Esophagus squamous epithelium (tissue), 5 donors: ENCODE results near the gene ULK4. TPM values are rescaled to one million over a fixed set of nuclear protein-coding genes. Genes with fewer than 3 reads are reported as not detected.

Experiments
- DNase-seq: peaks from one replicate; lab custom pipeline; 2025; lab: John Stamatoyannopoulos, UW
- H3K27ac ChIP-seq, 4 donors: fragments of 200-600 bp; sonication (generic); one replicate each; pipeline ENCODE4 v1.5.1; 2016 to 2019; ENCODE audit warnings: mild to moderate bottlenecking in 1 of 4
- H3K27me3 ChIP-seq, 4 donors: fragments of 200-600 bp; sonication (generic); 1 replicate in 3 of 4; 2 replicates in 1 of 4; pipeline versions ENCODE4 v1.5.1 to v1.6.0; 2017 to 2021; ENCODE audit warnings: antibody characterized with exemption in 1 of 4
- H3K36me3 ChIP-seq, 3 donors: fragments of 200-600 bp; sonication (generic); one replicate each; pipeline ENCODE4 v1.5.1; 2016 to 2019
- H3K4me1 ChIP-seq, 3 donors: fragments of 200-600 bp; sonication (generic); one replicate each; pipeline ENCODE4 v1.5.1; 2017 to 2019
- H3K4me3 ChIP-seq, 4 donors: fragments of 200-600 bp; sonication (generic); 1 replicate in 3 of 4; 2 replicates in 1 of 4; pipeline ENCODE4 v1.5.1; 2016 to 2019; ENCODE audit warnings: mild to moderate bottlenecking in 2 of 4, moderate library complexity in 1 of 4
- H3K9me3 ChIP-seq, 3 donors: fragments of 200-600 bp; sonication (generic); one replicate each; pipeline ENCODE4 v1.5.1; 2016 to 2019
- CTCF ChIP-seq, 6 experiments: fragments of 450-650 bp in 4 of 6; fragments of 200-600 bp in 2 of 6; sonication (generic) in 2 of 6; IDR thresholded peaks; one replicate each; pipeline ENCODE4 v1.5.1; 2016 to 2019; ENCODE audit warnings: antibody characterized with exemption in 6 of 6, mild to moderate bottlenecking in 4 of 6, moderate library complexity in 4 of 6
- POLR2A ChIP-seq, 4 donors: fragments of 450-650 bp; IDR thresholded peaks; one replicate each; pipeline ENCODE4 v1.6.1; 2017; ENCODE audit warnings: antibody characterized with exemption in 4 of 4, mild to moderate bottlenecking in 4 of 4, moderate library complexity in 3 of 4
- WGBS, 2 donors: methylation state at CpG; one replicate each; pipeline ENCODE4 v1.1.5; 2018; 5-methylcytosine and 5-hydroxymethylcytosine counted together
- intact Hi-C: fragments of 100-400 bp; cut with DNase I; formaldehyde crosslinking; loops from one replicate; pipeline ENCODE4 v1.15.0; 2022
- total RNA-seq, 4 donors: library from RNA; depleted of rRNA; stranded (reverse); fragments of >200 nt; gene quantifications; one replicate each; pipeline ENCODE4 v1.1.0, GENCODE V29; 2016
- donor health status: DM: yes; HTN: yes; CAD: no.

The ULK4 gene
- 10 to 100 TPM in 1 of 4 donors, 1 to 10 TPM in 3; 2.2 to 11.4 (median 7.9) TPM for total RNA-seq

- Histone ChIP-seq H3K4me1 (peaks cover 0 to 15% (median 9%) of the 10 kb centered on the region in 3 donors), H3K27me3 (no peaks in the 10 kb centered on the region)
- intact Hi-C loops, result no loop called here
Measured at GRCh38 chr3:41961751-41962679, at the start of gene ULK4. Gene ULK4 (minus strand): TSS chr3:41962103. CDS start chr3:41954759, 7,344 bp downstream.

GRCh38 chr3:42010530-42010929, 48.6 kb upstream of the ULK4 start:
- Histone ChIP-seq H3K36me3 (no peaks in the 10 kb centered on the region), H3K4me1 (peaks cover 11 to 27% (median 12%) of the 10 kb centered on the region in 3 donors), H3K27ac (no peak overlapping the region), H3K4me3 (no peak overlapping the region), H3K27me3 (no peaks in the 10 kb centered on the region), H3K9me3 (no peaks in the 10 kb centered on the region)
- WGBS, 2 donors, result 55 to 81% methylated on average over 2 of the region's 2 CpGs
- DNase-seq, result no peak
- no peak for TF ChIP-seq POLR2A (IDR thresholded peaks at IDR 0.05)
- no peak for TF ChIP-seq CTCF (IDR thresholded peaks at IDR 0.05)
- intact Hi-C loops, result loop anchor here (5.0 kb wide), 1 partner anchor 87 kb away; no protein-coding TSS in a partner anchor

More at GRCh38 chr3:41961751-41962679, at the start of gene ULK4:
- Histone ChIP-seq H3K36me3 (no peaks in the 10 kb centered on the region), H3K27ac (peak within 1 kb of the TSS; percentile 79 to 90 (median 88)), H3K9me3 (no peaks in the 10 kb centered on the region), H3K4me3 (peak within 1 kb of the TSS; percentile 71 to 100 (median 88))
- peak in 1 of 4 donors; percentile 14 for TF ChIP-seq POLR2A (IDR thresholded peaks at IDR 0.05)
- peak in 2 of 6 experiments; percentile 10 to 17 for TF ChIP-seq CTCF (IDR thresholded peaks at IDR 0.05)
- WGBS, 2 donors, result 0% methylated on average over 10 to 20 of the region's 58 CpGs
- DNase-seq, result peak; percentile 89

- WGBS, 2 donors, result 72 to 87% methylated on average over 4 of the region's 4 CpGs
- TF ChIP-seq POLR2A (IDR thresholded peaks at IDR 0.05) (no peak), CTCF (IDR thresholded peaks at IDR 0.05) (no peak)
- no peaks in the 10 kb centered on the region for H3K9me3 ChIP-seq
- H3K4me3 ChIP-seq, result no peak overlapping the region
- H3K36me3 ChIP-seq, result no peaks in the 10 kb centered on the region
- H3K27ac ChIP-seq, result no peak overlapping the region
- H3K4me1 ChIP-seq, result peaks cover 4 to 16% (median 4%) of the 10 kb centered on the region in 3 donors
- DNase-seq, result no peak
- H3K27me3 ChIP-seq, result no peaks in the 10 kb centered on the region
- intact Hi-C loops, result no loop called here
Measured at GRCh38 chr3:42009456-42009855, 47.6 kb upstream of the ULK4 start.

- 81 to 87% methylated on average over 3 of the region's 3 CpGs for WGBS, 2 donors
- DNase-seq, result no peak
- Histone ChIP-seq H3K4me3 (no peak overlapping the region), H3K27me3 (no peaks in the 10 kb centered on the region), H3K27ac (no peak overlapping the region), H3K4me1 (peaks cover 0 to 5% (median 0%) of the 10 kb centered on the region in 3 donors), H3K9me3 (no peaks in the 10 kb centered on the region), H3K36me3 (no peaks in the 10 kb centered on the region)
- intact Hi-C loops, result no loop called here
- TF ChIP-seq CTCF (IDR thresholded peaks at IDR 0.05), result no peak
- TF ChIP-seq POLR2A (IDR thresholded peaks at IDR 0.05), result no peak
Measured at GRCh38 chr3:42007785-42008184, 45.9 kb upstream of the ULK4 start.

- Histone ChIP-seq H3K36me3 (no peaks in the 10 kb centered on the region), H3K27ac (no peak overlapping the region), H3K4me1 (no peaks in the 10 kb centered on the region), H3K27me3 (no peaks in the 10 kb centered on the region), H3K9me3 (no peaks in the 10 kb centered on the region), H3K4me3 (no peak overlapping the region)
- intact Hi-C loops, result no loop called here
- 70 to 73% methylated on average over 4 of the region's 4 CpGs for WGBS, 2 donors
- no peak for DNase-seq
- TF ChIP-seq POLR2A (IDR thresholded peaks at IDR 0.05), result no peak
- TF ChIP-seq CTCF (IDR thresholded peaks at IDR 0.05), result no peak
Measured at GRCh38 chr3:42005401-42005800, 43.5 kb upstream of the ULK4 start.
